Activated T-cell treated with anti-CD3 and anti-CD28 coated beads, Interleukin-2, amount 50 U/mL, for 72 hours (primary cell): ENCODE measurements around the gene LCE1F. TPM values are rescaled to one million over a fixed set of nuclear protein-coding genes. Genes with fewer than 3 reads are reported as not detected.
A peak's percentile ranks its signal among the peaks of the same experiment; 100 is the strongest.

Source experiments
- ATAC-seq, 2 donors: fragments of 150-1000 bp; cut with Tn5 transposase; replicated peaks in 1 of 2; 2 replicates each; pipeline ENCODE4 v1.10.0; 2021; ENCODE audit warnings: moderate library complexity in 2 of 2, mild to moderate bottlenecking in 1 of 2
- DNase-seq, 2 donors: peaks; one replicate each; pipeline ENCODE4 v3.0.0; 2021 to 2022; ENCODE audit warnings: mixed read lengths in 1 of 2
- H3K27ac Mint-ChIP-seq: one replicate; pipeline ENCODE4 v1.8.0; 2022; ENCODE audit warnings: mild to moderate bottlenecking, moderate library complexity, mixed read lengths
- H3K27me3 Mint-ChIP-seq: one replicate; pipeline ENCODE4 v1.8.0; 2022; ENCODE audit warnings: low read depth, mixed read lengths
- H3K36me3 Mint-ChIP-seq, 2 donors: one replicate each; pipeline ENCODE4 v1.8.0; 2022; ENCODE audit warnings: mixed read lengths in 2 of 2, mild to moderate bottlenecking in 1 of 2; ENCODE audit not compliant: insufficient read depth in 2 of 2
- H3K4me1 Mint-ChIP-seq: one replicate; pipeline ENCODE4 v1.8.0; 2022; ENCODE audit warnings: low read depth, mixed read lengths
- H3K4me3 Mint-ChIP-seq, 2 donors: one replicate each; pipeline ENCODE4 v1.8.0; 2022; ENCODE audit warnings: mild to moderate bottlenecking in 2 of 2, mixed read lengths in 2 of 2, moderate library complexity in 2 of 2
- H3K9me3 Mint-ChIP-seq, 2 donors: one replicate each; pipeline ENCODE4 v1.8.0; 2022; ENCODE audit warnings: mixed read lengths in 2 of 2
- total RNA-seq, 2 donors: library from RNA; stranded (reverse); gene quantifications; one replicate each; pipeline ENCODE4 v1.2.3, GENCODE V29; 2022

LCE1F gene
- total RNA-seq, 2 donors from 2014 or later: not detected

DNA sequence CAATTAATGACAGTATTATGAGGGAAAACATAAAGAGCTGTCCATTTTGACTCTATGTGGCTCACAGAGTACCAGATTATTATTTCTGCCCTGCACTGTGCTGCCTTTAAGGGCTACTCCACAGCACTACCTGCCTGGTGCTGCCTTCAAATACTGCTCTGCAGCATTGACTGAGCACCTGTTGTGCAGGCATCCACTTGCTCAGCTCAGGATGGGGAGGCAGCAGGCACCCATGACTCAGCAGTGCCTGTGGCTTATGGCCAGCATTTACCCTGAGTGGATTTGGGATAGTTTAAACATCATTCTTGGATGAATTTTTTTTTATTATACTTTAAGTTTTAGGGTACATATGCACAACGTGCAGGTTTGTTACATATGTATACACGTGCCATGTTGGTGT is 18.1 kb upstream of the LCE1F start:
- Mint-ChIP-seq H3K9me3 (no peaks in the 10 kb centered on the region), H3K4me1 (peaks cover 6% of the 10 kb centered on the region), H3K36me3 (no peaks in the 10 kb centered on the region), H3K27me3 (peaks cover 33% of the 10 kb centered on the region), H3K27ac (no peak overlapping the region), H3K4me3 (no peak overlapping the region)
- ATAC-seq (no peak), DNase-seq (no peak)

DNA sequence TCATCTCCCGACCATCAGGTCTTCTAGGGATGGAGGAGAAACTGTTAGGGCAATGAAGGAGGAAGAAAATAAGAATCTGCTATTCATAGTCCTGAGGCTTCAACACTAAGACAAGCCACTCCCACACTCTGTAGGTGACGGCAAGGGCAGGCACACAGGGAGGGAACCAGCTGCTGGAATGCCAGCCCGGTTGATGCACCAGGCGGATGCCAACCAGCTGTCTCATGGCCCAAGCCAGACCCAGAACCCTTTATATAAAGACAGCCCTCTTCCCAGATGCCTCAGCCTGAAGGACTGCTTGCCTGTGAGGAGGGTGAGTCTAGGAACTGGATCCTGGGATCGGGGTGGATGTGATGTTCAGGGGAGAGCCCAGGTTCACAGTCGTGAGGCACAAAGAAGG is 17.2 kb upstream of the LCE1F start, which contains the start of gene KPRP:
Gene KPRP, plus strand, starts transcription at position 279 of the 400 bp plus-strand sequence. CDS start 1,564 bp downstream, outside the sequence.
- peaks cover under 1% of the 10 kb centered on the region for H3K4me1 Mint-ChIP-seq
- no peak within 1 kb of the TSS for H3K27ac Mint-ChIP-seq
- DNase-seq: no peak
- H3K36me3 Mint-ChIP-seq: no peaks in the 10 kb centered on the region
- H3K27me3 Mint-ChIP-seq: peaks cover 27% of the 10 kb centered on the region
- no peaks in the 10 kb centered on the region for H3K9me3 Mint-ChIP-seq
- ATAC-seq: no peak
- H3K4me3 Mint-ChIP-seq: no peak within 1 kb of the TSS

DNA sequence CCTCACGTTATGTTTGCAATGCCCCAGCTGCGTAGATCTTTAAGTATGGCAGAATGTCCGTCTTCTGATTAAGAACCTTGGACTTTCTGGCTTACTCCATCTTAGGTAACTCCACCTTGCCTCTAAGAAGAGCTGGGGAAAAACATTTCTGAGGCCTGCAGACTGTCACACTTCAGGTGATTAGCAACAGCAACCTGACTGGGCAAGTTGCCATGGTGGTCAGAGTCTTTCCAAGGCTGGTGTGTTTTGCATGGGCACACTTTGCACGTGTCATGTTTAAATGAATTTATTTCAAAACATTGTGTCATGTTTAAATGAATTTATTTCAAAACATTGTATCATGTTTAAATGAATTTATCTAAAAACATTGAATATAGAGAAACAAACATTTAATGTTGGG is 16.3 kb upstream of the LCE1F start:
- Mint-ChIP-seq H3K27ac (no peak overlapping the region), H3K4me1 (no peaks in the 10 kb centered on the region), H3K9me3 (no peaks in the 10 kb centered on the region), H3K27me3 (peaks cover 24% of the 10 kb centered on the region), H3K36me3 (no peaks in the 10 kb centered on the region), H3K4me3 (no peak overlapping the region)
- ATAC-seq: no peak
- DNase-seq: no peak

DNA sequence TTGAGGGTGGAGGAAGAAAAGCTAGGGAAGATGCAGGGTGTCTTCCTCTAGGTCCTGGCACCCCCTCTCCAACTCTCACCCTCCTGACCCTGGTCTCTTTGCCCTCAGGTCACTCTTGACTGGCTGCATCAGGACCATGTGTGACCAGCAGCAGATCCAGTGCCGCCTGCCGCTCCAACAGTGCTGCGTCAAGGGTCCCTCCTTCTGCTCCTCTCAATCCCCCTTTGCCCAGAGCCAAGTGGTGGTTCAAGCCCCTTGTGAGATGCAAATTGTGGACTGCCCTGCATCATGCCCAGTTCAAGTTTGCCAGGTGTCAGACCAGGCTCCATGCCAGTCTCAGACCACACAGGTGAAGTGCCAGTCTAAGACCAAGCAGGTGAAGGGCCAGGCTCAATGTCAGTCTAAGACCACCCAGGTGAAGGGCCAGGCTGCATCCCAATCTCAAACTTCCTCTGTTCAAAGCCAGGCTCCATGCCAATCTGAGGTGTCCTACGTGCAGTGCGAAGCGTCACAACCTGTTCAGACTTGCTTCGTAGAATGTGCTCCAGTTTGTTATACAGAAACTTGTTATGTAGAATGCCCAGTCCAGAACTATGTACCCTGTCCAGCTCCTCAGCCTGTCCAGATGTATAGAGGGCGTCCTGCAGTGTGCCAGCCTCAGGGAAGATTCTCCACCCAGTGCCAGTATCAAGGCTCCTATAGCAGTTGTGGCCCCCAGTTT is 15.3 kb upstream of the LCE1F start:
- no peaks in the 10 kb centered on the region for H3K9me3 Mint-ChIP-seq
- no peaks in the 10 kb centered on the region for H3K36me3 Mint-ChIP-seq
- H3K27me3 Mint-ChIP-seq: peaks cover 24% of the 10 kb centered on the region
- DNase-seq (no peak), ATAC-seq (no peak)
- H3K4me1 Mint-ChIP-seq: no peaks in the 10 kb centered on the region
- no peak overlapping the region for H3K27ac Mint-ChIP-seq
- no peak overlapping the region for H3K4me3 Mint-ChIP-seq

DNA sequence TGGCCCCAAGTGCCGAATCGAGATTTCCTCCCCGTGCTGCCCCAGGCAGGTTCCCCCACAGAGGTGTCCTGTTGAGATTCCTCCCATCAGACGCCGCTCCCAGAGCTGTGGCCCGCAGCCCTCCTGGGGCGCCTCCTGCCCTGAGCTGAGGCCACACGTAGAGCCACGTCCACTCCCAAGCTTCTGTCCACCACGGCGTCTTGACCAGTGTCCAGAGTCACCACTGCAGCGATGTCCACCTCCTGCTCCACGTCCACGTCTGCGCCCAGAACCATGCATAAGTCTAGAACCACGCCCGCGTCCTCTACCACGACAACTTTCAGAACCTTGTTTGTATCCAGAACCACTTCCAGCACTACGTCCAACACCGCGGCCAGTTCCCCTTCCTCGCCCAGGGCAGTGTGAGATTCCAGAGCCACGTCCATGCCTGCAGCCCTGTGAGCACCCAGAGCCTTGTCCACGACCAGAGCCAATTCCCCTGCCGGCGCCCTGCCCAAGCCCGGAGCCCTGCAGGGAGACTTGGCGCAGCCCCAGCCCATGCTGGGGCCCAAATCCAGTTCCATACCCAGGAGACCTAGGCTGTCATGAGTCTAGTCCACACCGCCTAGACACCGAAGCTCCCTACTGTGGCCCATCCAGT is 14.3 kb upstream of the LCE1F start:
- H3K27me3 Mint-ChIP-seq: peaks cover 28% of the 10 kb centered on the region
- no peak overlapping the region for H3K4me3 Mint-ChIP-seq
- no peak overlapping the region for H3K27ac Mint-ChIP-seq
- H3K9me3 Mint-ChIP-seq: no peaks in the 10 kb centered on the region
- no peak for DNase-seq
- H3K4me1 Mint-ChIP-seq: no peaks in the 10 kb centered on the region
- ATAC-seq: no peak
- H3K36me3 Mint-ChIP-seq: no peaks in the 10 kb centered on the region

DNA sequence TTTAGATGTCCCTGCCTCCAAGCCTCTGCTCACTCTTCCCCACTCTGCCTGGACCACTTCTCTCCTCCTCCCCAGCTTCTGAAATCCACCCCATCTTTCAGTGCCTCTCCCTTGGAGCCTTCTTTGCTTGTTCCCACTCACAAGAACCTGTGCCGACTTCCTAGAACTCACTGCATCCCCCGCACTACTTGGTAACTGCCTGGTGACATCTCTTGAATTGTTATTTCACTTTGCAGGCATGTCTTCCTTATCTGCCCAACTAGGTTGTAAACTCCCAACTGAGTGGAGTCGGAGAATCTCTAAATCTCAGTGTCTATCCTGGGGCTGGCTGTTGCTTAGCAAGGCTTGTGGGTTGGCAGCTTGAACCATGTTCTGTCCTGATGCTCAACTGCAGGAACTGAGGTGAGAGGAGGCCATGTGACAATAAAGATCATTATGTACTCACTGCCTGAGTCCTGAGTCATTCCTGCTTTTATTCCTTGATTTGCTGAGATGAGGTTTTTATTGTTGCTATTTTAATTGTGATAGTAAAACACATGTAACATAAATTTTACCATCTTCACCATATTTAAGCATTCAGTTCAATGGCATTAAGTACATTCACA is 13.2 kb upstream of the LCE1F start:
- Mint-ChIP-seq H3K27ac (no peak overlapping the region), H3K27me3 (peaks cover 19% of the 10 kb centered on the region), H3K9me3 (no peaks in the 10 kb centered on the region), H3K36me3 (no peaks in the 10 kb centered on the region), H3K4me3 (no peak overlapping the region), H3K4me1 (no peaks in the 10 kb centered on the region)
- ATAC-seq: no peak
- no peak for DNase-seq

DNA sequence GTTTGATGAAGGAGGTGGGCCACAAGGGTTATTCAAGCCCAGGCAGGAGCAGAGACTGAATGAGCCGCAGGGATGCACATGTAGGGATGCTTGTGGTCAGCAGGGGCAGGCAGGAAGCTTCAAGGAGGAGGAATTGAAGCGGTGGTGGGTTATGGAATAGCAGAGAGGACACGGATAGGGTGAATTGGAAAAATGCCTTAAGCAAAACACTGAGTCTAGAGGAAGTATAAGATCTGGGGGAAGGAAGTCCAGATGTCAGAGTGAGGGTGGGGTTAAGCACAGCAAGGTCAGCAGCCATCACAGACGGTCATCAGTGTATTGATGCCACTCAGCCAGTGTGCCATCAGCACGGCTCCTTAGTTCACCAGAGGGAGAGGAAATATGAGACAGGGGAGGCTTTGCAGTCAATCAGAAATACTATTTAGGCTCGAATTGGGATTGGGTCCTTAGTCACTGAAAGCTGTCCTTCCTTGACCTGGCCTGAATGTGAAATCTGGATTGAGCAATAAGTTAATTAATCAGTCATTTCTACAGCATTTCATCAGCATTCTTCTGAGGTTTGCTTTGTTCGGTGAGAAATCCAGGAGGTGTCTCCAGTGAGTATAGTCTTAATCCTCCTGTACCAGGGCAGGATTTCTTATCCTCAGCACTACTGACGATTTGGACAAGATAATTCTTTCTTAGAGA is 6.0 kb upstream of the LCE1F start:
- peaks cover 1 to 4% of the 10 kb centered on the region in 2 donors for H3K9me3 Mint-ChIP-seq
- H3K27me3 Mint-ChIP-seq: peaks cover 12% of the 10 kb centered on the region
- no peaks in the 10 kb centered on the region for H3K4me1 Mint-ChIP-seq
- ATAC-seq (no peak), DNase-seq (no peak)
- H3K36me3 Mint-ChIP-seq: no peaks in the 10 kb centered on the region
- H3K4me3 Mint-ChIP-seq: no peak overlapping the region
- no peak overlapping the region for H3K27ac Mint-ChIP-seq

DNA sequence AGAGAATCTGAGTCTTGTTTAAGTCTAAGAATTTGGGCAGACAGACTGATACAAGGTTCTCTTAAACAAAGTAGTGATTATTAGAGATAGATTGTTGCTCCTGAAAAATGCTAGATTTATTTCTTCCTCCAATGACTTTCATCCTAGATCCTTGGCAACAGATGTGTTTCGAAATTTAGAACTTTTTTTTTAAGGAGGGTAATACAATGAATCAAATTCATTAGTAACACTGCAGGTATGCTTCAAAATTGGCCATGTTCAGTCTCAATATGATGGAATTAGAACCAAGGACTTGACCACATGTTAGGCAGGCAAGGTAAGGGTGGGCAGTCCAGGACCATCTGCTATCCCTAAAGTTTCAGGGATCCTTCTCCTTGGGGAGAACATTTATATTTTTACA is 4.5 kb upstream of the LCE1F start:
- Mint-ChIP-seq H3K4me1 (no peaks in the 10 kb centered on the region), H3K27ac (no peak overlapping the region), H3K4me3 (no peak overlapping the region), H3K9me3 (peaks cover 1 to 4% of the 10 kb centered on the region in 2 donors), H3K27me3 (peaks cover 24% of the 10 kb centered on the region), H3K36me3 (no peaks in the 10 kb centered on the region)
- no peak for ATAC-seq
- DNase-seq: no peak

DNA sequence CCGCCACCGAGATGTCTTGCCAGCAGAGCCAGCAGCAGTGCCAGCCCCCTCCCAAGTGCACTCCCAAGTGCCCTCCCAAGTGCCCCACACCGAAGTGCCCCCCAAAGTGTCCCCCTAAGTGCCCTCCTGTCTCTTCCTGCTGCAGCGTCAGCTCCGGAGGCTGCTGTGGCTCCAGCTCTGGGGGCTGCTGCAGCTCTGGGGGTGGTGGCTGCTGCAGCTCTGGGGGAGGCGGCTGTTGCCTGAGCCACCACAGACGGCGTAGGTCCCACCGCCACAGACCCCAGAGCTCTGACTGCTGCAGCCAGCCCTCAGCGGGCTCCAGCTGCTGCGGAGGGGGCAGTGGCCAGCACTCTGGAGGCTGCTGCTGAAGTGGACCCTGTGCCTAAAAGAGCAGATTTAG is 1.4 kb downstream of the LCE1F start:
- DNase-seq (no peak), ATAC-seq (no peak)
- Mint-ChIP-seq H3K27ac (no peak overlapping the region), H3K36me3 (no peaks in the 10 kb centered on the region), H3K4me3 (no peak overlapping the region), H3K4me1 (no peaks in the 10 kb centered on the region), H3K27me3 (peaks cover 36% of the 10 kb centered on the region), H3K9me3 (peaks cover 0 to 2% of the 10 kb centered on the region in 2 donors)

DNA sequence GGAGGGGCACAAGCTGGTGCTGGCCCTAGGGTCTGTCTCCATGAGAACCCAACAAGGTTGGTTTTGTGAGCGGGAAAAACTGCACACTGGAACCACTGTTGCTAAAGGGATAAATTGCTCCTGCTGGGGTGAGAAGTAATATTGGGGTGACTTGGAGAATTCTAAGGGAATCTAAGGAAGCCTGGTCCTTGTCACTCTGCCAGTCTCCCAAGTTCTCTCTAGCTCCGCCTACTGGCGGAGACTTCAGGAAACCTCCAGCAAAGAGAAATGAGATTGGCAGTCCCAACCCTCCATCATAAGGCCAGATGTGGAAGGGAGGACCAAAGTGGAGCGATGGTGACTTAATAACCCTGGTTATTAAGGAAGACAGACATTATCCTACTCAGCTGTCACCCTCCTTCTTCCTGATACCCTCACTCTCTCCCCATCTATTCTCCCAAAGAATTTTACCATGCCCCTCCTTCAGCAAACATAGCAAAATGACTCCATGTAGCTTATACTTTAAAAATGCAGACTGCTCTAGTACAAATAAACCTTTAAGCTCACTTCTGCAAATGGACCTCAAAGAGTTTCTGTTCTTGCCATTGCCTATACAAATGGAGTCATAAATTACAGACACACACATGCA is 2.7 kb downstream of the LCE1F start:
- Mint-ChIP-seq H3K27me3 (peaks cover 32% of the 10 kb centered on the region), H3K4me3 (no peak overlapping the region), H3K36me3 (no peaks in the 10 kb centered on the region), H3K4me1 (no peaks in the 10 kb centered on the region), H3K27ac (no peak overlapping the region), H3K9me3 (peaks cover 0 to 2% of the 10 kb centered on the region in 2 donors)
- ATAC-seq (no peak), DNase-seq (no peak)

DNA sequence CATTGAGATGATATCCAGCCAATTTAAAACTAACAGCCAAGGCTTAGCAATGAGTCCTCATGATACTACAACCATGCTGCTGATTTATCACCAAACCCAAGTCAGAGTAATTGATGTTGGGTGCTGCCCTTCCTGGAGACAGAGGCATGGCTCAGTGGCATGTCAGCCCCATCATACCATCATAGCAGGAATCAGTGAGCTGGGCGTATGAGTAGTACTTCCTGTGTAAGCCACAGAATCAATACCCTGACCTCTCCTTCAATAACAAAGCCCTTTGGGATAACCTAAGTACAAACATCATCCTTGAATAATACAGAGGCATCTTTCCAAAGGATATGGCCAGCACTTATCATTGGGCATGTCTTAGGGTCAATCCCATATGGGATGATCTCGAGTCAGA is 8.2 kb downstream of the LCE1F start:
- peak in 1 of 2 donors; percentile 38 for ATAC-seq
- no peak for DNase-seq
- H3K4me1 Mint-ChIP-seq: no peaks in the 10 kb centered on the region
- H3K27ac Mint-ChIP-seq: no peak overlapping the region
- H3K27me3 Mint-ChIP-seq: peaks cover 44% of the 10 kb centered on the region
- H3K9me3 Mint-ChIP-seq: no peaks in the 10 kb centered on the region
- H3K36me3 Mint-ChIP-seq: no peaks in the 10 kb centered on the region
- H3K4me3 Mint-ChIP-seq: no peak overlapping the region

DNA sequence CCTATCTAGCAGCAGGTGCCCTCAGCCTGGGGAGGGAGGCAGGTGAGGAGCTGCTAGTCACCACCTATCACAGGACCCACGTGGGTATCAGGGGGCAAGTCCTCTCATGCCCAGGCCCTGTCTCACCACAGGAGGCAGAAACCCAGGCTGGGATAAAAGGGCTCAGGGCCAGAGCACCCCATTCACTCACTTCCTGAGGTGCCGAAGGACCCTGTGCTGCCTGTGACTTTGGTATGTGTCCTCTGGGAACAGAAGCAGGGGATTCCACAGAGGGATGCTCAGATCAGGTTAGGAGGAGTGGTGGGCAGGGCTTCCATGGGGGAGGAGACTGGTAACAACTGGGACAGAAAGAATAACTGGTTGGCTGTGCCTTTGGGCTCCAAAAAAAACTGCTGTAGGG is 11.1 kb downstream of the LCE1F start, which contains the start of gene LCE1E:
Gene LCE1E, plus strand, starts transcription at position 181 of the 400 bp plus-strand sequence. CDS start 1,043 bp downstream, outside the sequence.
- Mint-ChIP-seq H3K27me3 (peaks cover 28% of the 10 kb centered on the region), H3K9me3 (no peaks in the 10 kb centered on the region), H3K27ac (no peak within 1 kb of the TSS), H3K36me3 (no peaks in the 10 kb centered on the region), H3K4me1 (no peaks in the 10 kb centered on the region), H3K4me3 (no peak within 1 kb of the TSS)
- DNase-seq (no peak), ATAC-seq (no peak)

DNA sequence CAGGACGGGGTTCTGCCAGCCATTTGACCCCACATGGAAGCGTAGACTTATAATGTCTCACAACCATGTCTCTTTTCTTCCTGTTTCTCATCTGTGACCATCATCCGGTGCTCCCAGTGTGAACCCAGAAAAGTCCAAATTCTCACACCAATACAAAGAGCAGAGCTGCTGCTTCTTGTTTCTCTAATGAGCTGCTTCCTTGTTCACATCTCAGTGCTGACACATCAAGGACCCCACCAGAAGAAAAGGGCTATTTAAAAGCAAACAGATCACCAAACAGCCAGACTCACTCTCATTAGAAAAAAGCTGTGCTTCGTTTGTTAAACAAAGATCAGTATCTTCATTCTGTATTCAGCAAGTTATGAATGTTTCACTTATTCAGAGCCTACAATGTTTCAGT is 20.7 kb downstream of the LCE1F start:
- Mint-ChIP-seq H3K4me3 (no peak overlapping the region), H3K9me3 (no peaks in the 10 kb centered on the region), H3K4me1 (no peaks in the 10 kb centered on the region), H3K36me3 (no peaks in the 10 kb centered on the region), H3K27me3 (peaks cover 12% of the 10 kb centered on the region), H3K27ac (no peak overlapping the region)
- no peak for DNase-seq
- ATAC-seq: no peak
